ENCODE results near the gene PCP4L1. TPM values are rescaled to one million over a fixed set of nuclear protein-coding genes. Genes with fewer than 3 reads are reported as not detected.
A peak's percentile ranks its signal among the peaks of the same experiment; 100 is the strongest.

The PCP4L1 gene
- total RNA-seq, 1 donor, result not detected

DNA sequence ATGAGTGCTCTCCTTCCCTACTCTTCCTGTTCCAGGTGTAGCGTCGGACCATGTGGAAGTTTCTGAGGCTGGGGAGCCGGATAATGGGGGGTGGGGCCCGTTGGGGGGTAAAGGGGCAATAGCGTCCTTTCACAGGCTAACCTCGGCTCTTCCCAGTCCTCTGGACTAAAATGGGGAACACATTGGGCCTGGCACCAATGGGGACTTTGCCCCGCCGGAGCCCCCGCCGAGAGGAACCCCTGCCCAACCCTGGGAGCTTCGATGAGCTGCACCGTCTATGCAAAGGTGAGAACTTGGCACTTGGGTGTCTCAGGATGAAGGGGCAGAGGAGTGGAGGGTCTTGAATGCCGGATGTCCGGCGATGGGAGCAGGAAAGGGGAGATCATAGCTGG is 32.2 kb upstream of the PCP4L1 start:
- Histone ChIP-seq H3K27ac (ENCODE audit: low read depth, low read length) (peak overlapping the region; percentile 66), H4K20me1 (ENCODE audit: insufficient read depth, low read length) (no peaks in the 10 kb centered on the region)
- TF ChIP-seq, protein P1, sequence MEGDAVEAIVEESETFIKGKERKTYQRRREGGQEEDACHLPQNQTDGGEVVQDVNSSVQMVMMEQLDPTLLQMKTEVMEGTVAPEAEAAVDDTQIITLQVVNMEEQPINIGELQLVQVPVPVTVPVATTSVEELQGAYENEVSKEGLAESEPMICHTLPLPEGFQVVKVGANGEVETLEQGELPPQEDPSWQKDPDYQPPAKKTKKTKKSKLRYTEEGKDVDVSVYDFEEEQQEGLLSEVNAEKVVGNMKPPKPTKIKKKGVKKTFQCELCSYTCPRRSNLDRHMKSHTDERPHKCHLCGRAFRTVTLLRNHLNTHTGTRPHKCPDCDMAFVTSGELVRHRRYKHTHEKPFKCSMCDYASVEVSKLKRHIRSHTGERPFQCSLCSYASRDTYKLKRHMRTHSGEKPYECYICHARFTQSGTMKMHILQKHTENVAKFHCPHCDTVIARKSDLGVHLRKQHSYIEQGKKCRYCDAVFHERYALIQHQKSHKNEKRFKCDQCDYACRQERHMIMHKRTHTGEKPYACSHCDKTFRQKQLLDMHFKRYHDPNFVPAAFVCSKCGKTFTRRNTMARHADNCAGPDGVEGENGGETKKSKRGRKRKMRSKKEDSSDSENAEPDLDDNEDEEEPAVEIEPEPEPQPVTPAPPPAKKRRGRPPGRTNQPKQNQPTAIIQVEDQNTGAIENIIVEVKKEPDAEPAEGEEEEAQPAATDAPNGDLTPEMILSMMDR (IDR thresholded peaks at IDR 0.05; ENCODE audit: extremely low read depth, low read depth, low read length), result no peak

DNA sequence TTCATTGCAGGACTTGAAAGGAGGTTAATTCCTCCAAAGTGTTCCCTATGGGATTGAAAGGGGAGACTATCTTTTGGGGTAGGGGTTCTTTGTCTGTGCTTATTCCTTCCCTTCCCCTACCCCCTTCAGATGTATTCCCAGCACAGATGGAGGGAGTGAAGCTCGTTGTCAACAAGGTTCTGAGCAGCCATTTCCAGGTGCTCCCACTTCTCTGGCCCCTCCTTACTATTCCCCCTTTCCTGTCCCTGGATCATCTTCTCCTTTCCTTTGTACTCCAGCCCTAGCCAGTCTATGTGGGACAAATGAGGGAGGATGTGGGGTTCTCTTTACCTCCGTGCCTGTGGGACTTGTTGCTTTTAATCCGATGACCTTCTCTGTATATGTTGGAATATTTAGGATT is 31.8 kb upstream of the PCP4L1 start:
- TF ChIP-seq, protein P1 (IDR thresholded peaks at IDR 0.05; ENCODE audit: extremely low read depth, low read depth, low read length), result no peak
- Histone ChIP-seq H2AFZ (ENCODE audit: low read length) (peak overlapping the region; percentile 99), H3K4me3 (ENCODE audit: insufficient read depth, low read length) (peak overlapping the region; percentile 96), H3K79me2 (ENCODE audit: insufficient read depth, low read length) (peaks cover 12% of the 10 kb centered on the region), H3K9me3 (ENCODE audit: low read depth, low read length) (no peaks in the 10 kb centered on the region), H3K27ac (ENCODE audit: low read depth, low read length) (no peak overlapping the region), H3K27me3 (ENCODE audit: insufficient read depth, low read length) (no peaks in the 10 kb centered on the region), H3K4me2 (ENCODE audit: insufficient read depth, low read length) (peak overlapping the region; percentile 96), H3K4me1 (ENCODE audit: insufficient read depth, low read length) (peaks cover 17% of the 10 kb centered on the region), H4K20me1 (ENCODE audit: insufficient read depth, low read length) (no peaks in the 10 kb centered on the region), H3K36me3 (ENCODE audit: insufficient read depth, low read length) (peaks cover 21% of the 10 kb centered on the region)
- no peak for DNase-seq (ENCODE audit: insufficient read length, low spot score, missing footprints)

More for the DNA sequence above, 32.2 kb upstream of the PCP4L1 start:
- Histone ChIP-seq H3K36me3 (ENCODE audit: insufficient read depth, low read length) (peaks cover 21% of the 10 kb centered on the region), H3K79me2 (ENCODE audit: insufficient read depth, low read length) (peaks cover 12% of the 10 kb centered on the region), H3K4me3 (ENCODE audit: insufficient read depth, low read length) (peak overlapping the region; percentile 96), H3K9me3 (ENCODE audit: low read depth, low read length) (no peaks in the 10 kb centered on the region), H3K27me3 (ENCODE audit: insufficient read depth, low read length) (no peaks in the 10 kb centered on the region), H3K4me1 (ENCODE audit: insufficient read depth, low read length) (peaks cover 17% of the 10 kb centered on the region), H2AFZ (ENCODE audit: low read length) (peak overlapping the region; percentile 99), H3K4me2 (ENCODE audit: insufficient read depth, low read length) (peak overlapping the region; percentile 96)
- no peak for DNase-seq (ENCODE audit: insufficient read length, low spot score, missing footprints)

DNA sequence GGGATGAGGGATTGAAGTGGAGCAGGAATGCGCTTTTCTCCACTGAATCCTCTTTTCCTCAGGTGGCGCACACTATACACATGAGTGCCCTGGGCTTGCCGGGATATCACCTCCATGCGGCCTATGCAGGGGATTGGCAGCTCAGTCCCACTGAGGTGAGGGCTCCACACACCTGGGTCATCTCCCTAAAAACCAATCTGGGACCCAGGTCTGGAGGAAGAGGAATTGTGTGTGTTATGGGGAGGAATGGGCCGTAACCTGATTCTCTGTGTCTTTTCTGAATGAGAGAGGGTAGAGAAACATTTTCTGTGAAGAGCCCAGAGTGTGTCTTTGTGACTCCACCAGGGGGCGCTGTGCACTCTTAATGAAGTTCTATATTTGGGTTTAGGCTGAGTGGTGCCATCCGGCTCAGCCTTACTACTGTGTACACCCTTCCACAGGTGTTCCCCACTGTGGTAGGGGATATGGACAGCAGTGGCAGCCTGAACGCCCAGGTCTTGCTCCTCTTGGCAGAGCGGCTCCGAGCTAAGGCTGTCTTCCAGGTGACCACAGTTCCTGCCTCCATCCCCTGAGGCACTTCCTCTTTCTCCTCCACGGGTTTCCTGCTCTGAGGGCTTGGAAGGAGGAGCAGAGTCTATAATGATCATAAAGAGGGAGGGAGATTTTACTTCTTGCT is 31.2 kb upstream of the PCP4L1 start:
- Histone ChIP-seq H3K27me3 (ENCODE audit: insufficient read depth, low read length) (no peaks in the 10 kb centered on the region), H4K20me1 (ENCODE audit: insufficient read depth, low read length) (no peaks in the 10 kb centered on the region), H3K79me2 (ENCODE audit: insufficient read depth, low read length) (peaks cover 12% of the 10 kb centered on the region), H3K9me3 (ENCODE audit: low read depth, low read length) (no peaks in the 10 kb centered on the region), H3K36me3 (ENCODE audit: insufficient read depth, low read length) (peaks cover 21% of the 10 kb centered on the region), H3K4me1 (ENCODE audit: insufficient read depth, low read length) (peaks cover 17% of the 10 kb centered on the region), H2AFZ (ENCODE audit: low read length) (peak overlapping the region; percentile 45), H3K4me3 (ENCODE audit: insufficient read depth, low read length) (no peak overlapping the region), H3K27ac (ENCODE audit: low read depth, low read length) (no peak overlapping the region), H3K4me2 (ENCODE audit: insufficient read depth, low read length) (peak overlapping the region; percentile 96)
- TF ChIP-seq, protein P1 (IDR thresholded peaks at IDR 0.05; ENCODE audit: extremely low read depth, low read depth, low read length), result peak; percentile 87
- peak; percentile 89 for DNase-seq (ENCODE audit: insufficient read length, low spot score, missing footprints)

DNA sequence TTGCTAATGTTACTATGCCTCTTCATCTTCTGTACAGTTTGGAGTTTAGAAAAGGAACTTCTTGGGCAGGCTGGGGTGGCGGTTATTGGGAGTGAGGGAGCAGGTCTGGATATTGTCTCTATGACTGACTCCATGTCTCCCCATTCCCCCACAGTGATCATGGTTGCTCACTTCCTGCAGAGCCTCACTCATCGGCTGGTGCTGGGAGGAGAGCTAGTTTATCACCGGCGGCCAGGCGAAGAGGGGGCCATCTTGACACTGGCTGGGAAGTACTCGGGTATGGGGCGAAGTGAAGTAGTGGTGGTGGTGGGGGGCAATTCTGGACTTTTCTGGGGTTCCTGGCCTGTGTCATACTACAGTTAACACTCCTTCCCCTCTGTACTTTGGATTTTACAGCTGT is 30.5 kb upstream of the PCP4L1 start:
- Histone ChIP-seq H3K27ac (ENCODE audit: low read depth, low read length) (no peak overlapping the region), H3K4me1 (ENCODE audit: insufficient read depth, low read length) (peaks cover 17% of the 10 kb centered on the region), H3K9me3 (ENCODE audit: low read depth, low read length) (no peaks in the 10 kb centered on the region), H3K4me3 (ENCODE audit: insufficient read depth, low read length) (no peak overlapping the region), H3K36me3 (ENCODE audit: insufficient read depth, low read length) (peaks cover 21% of the 10 kb centered on the region), H3K4me2 (ENCODE audit: insufficient read depth, low read length) (no peak overlapping the region), H3K79me2 (ENCODE audit: insufficient read depth, low read length) (peaks cover 12% of the 10 kb centered on the region), H4K20me1 (ENCODE audit: insufficient read depth, low read length) (no peaks in the 10 kb centered on the region), H3K27me3 (ENCODE audit: insufficient read depth, low read length) (no peaks in the 10 kb centered on the region), H2AFZ (ENCODE audit: low read length) (no peak overlapping the region)
- no peak for DNase-seq (ENCODE audit: insufficient read length, low spot score, missing footprints)
- TF ChIP-seq, protein P1 (IDR thresholded peaks at IDR 0.05; ENCODE audit: extremely low read depth, low read depth, low read length), result no peak

All from osteoblast (primary cell).